SK-N-SH treated with all-trans-retinoic acid at 6 μM for 48 hours (cell line): ENCODE results near the gene CCM2.

Source experiments
- CSDC2 ChIP-seq: fragments of 250-450 bp; sonication (Bioruptor Pico); IDR thresholded peaks from 2 replicates; pipeline ENCODE4 v1.5.0; 2020; ENCODE audit warnings: mild to moderate bottlenecking, moderate library complexity
- PATZ1 ChIP-seq: fragments of 250-450 bp; sonication (Bioruptor Pico); IDR thresholded peaks from 2 replicates; pipeline ENCODE4 v1.8.0; 2020; ENCODE audit warnings: mild to moderate bottlenecking, moderate library complexity, borderline replicate concordance
- RARB ChIP-seq: fragments of 250-450 bp; sonication (Bioruptor Pico); IDR thresholded peaks from 2 replicates; pipeline ENCODE4 v1.8.0; 2021; ENCODE audit warnings: mild to moderate bottlenecking, moderate library complexity
- SNAI2 ChIP-seq: fragments of 250-450 bp; sonication (Bioruptor Pico); IDR thresholded peaks from 2 replicates; pipeline ENCODE4 v1.5.0; 2020; ENCODE audit warnings: mild to moderate bottlenecking, moderate library complexity
- TCF4 ChIP-seq: fragments of 250-450 bp; sonication (Bioruptor Pico); IDR thresholded peaks from 2 replicates; pipeline ENCODE4 v1.8.0; 2021; ENCODE audit warnings: mild to moderate bottlenecking, moderate library complexity, borderline replicate concordance
- ZFP3 ChIP-seq: fragments of 250-450 bp; sonication (Bioruptor Pico); IDR thresholded peaks from 2 replicates; pipeline ENCODE4 v1.5.0; 2020; ENCODE audit warnings: mild to moderate bottlenecking, moderate library complexity
- ZNF70 ChIP-seq: fragments of 450-650 bp; formaldehyde crosslinking; IDR thresholded peaks from 2 replicates; pipeline ENCODE4 v1.5.0; 2020; ENCODE audit warnings: mild to moderate bottlenecking, moderate library complexity
- ZNF8 ChIP-seq: fragments of 450-650 bp; formaldehyde crosslinking; IDR thresholded peaks from 2 replicates; pipeline ENCODE4 v1.5.0; 2020; ENCODE audit warnings: mild to moderate bottlenecking, moderate library complexity

- no peak for TF ChIP-seq ZFP3 (CRISPR knock-in tag)
- no peak for TF ChIP-seq TCF4
- TF ChIP-seq ZNF70, result no peak
- TF ChIP-seq SNAI2 (CRISPR knock-in tag), result no peak
- no peak for TF ChIP-seq ZNF8 (CRISPR knock-in tag)
- TF ChIP-seq PATZ1, result no peak
- no peak for TF ChIP-seq CSDC2 (CRISPR knock-in tag)
- TF ChIP-seq RARB, result no peak
Observed at GRCh38 chr7:45085619-45086200, 85.7 kb downstream of the CCM2 start.
